GM18508 (cell line): ENCODE results near the gene ZPBP.
"Not testable (repeated sequence)": the region's sequence is repeated elsewhere in the genome, so short reads cannot be mapped to it uniquely, and the experiment has no call there.

Source experiments
- ATAC-seq: cut with Tn5 transposase; IDR thresholded peaks from one replicate; pipeline ENCODE4 v1.9.1; 2021; ENCODE audit warnings: moderate number of reproducible peaks; ENCODE audit not compliant: insufficient read depth, unreplicated experiment

Gene ZPBP

DNA sequence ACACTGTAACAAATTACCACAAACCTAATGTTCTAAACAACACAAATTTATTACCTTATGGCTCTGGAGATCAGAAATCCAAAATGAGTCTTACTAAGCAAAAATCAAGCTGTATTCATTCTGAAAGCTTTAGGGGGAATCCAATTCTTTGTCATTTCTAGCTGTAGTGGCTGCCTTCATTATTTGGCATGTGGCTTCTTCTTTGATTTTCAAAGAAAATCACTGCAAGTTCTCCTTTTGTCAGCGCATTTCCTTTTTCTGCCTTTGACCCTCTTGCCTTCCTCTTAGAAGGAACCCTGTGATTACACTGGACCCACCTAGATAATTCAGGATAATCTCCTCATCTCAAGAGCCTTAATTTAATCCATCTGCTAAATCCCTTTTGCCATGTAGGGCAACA is 36.9 kb downstream of the ZPBP start:
- ATAC-seq, result no peak

DNA sequence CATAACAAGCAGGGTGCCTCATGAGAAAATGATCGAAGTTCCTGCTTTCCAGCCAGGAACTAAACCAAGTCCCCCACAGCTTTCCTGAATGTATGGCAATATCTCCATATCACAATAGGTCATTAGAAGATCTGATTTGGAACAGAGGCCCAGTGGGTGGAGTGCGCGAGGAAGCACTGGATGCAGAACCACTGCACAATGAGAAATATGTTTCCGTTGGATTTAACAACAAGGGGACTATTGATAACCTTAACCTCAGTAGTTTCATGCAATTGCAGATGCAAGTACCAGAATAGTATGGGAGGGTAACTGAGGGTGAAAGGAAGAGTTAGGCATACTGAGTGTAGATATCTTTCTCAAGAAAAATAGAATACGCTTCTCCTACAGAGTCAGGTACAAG is 45.3 kb downstream of the ZPBP start:
- ATAC-seq, result no peak

DNA sequence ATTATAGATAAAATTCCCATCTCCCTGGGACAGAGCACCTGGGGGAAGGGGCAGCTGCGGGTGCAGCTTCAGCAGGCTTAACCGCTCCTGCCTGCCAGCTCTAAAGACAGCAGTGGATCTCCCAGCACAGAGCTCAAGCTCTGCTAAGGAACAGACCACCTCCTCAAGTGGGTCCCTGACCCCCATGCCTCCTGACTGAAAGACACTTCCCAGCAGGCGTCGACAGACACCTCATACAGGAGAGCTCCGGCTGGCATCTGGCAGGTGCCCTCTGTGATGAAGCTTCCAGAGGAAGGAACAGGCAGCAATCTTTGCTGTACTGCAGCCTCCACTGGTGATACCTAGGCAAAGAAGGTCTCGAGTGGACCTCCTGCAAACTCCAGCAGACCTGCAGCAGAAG is 51.9 kb downstream of the ZPBP start:
- not testable (repeated sequence) for ATAC-seq

DNA sequence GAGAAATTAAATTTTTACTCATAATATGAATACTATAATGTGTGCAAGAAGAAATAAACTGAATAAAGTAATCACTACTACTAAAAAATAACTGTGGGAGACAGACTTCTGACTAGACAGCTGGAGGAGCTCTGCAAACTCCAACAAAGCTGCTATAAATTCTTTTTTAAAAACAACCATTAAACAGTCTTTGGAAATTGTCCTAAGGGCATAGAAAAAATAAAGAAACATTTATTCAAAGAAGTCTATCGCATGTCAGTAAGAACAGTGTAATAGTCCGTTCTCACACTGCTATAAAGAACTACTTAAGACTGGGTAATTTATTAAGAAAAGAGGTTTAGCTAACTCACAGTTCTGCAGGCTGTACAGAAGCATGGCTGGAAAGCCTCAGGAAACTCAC is 56.0 kb downstream of the ZPBP start:
- no peak for ATAC-seq

DNA sequence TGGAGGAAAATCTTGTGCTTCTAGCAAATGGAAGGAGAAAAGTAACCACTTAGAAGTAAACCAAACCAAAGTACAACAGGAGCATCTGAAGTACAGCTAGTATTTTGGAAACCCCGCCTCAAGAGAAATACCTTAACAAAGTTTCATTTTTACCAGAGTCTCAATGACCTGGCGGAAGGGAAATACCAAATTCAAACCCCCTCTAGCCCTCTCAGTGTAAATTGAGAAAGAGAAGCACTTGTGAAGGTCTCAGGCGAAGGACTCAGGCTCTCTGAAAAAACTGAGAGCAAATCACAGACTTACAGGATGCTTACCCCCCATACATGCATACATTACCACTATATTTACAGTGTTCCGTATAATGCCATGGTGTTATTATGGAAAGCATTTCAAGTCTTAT is 70.1 kb downstream of the ZPBP start:
- peak; percentile 57 for ATAC-seq

DNA sequence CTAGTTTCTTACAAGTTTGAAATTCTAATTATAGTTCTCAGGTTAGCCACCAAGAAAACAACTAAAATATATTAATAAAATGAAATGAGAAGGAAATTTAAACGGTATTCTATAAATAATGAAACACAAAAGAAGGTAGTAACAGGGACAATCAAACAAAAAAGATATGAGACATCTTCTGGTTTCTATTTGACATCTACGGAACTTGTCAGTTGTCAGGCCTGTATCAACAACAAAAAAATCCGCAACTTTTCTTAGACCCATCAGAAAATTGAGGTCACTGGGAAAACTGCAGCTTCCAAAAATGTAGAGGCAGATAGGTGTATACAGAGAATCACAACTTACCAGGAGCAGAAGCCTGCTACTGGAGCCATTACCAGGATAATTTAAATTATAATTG is 70.6 kb downstream of the ZPBP start:
- ATAC-seq, result no peak

DNA sequence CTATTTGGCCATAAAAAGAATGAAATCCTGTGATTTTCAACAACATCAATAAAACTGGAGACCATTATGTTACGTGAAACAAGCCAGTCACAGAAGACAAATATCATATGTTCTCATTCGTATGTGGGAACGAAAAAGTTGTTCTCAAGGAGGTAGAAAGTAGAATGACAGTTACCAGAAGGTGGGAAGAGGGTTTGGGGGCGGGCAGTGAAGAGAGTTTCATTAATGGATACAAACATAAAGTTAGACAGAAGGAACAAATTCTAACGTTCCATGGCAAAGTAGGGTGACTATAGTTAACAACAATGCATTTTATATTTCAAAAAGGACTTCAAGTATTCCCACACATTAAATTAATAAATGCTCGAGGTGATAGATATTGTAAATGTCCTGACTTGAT is 97.4 kb downstream of the ZPBP start:
- ATAC-seq, result no peak

DNA sequence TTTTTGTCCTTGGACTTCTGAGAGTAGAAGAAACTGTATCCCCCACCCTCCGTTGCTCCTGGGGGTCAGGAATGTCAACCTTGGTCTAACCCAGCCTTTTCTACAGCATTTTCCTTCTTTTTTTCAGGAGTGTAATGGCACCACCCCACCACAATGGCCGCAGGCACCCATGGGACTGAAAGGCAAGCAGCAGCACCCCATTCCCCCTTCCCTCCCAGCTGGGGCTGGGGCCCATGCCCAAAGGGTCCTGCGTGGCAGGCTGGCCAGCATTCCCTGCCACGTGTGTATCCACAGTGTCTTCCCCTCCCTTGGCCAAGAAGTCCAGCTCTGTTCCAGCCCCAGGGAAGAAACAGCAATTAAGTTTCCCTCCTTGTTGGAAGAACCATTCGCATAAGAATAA is 106.9 kb downstream of the ZPBP start:
- ATAC-seq, result no peak

DNA sequence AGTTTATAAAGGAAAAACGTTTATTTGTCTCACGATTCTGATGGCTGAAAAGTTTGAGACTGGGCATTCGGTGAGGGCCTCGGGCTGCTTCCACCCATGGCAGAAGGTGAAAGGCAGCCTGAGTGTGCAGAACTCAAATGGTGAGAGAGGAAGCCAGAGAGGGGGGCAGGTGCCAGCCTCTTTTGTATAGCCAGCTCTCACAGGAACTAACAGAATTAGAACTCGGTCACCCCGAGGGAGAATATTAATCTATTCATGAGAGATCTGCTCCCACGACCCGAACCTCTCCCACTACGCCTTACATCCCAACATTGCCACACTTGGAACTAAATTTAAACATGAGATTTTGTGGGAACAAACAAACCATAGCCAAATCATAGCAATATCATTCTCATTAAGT is 112.6 kb downstream of the ZPBP start:
- no peak for ATAC-seq

DNA sequence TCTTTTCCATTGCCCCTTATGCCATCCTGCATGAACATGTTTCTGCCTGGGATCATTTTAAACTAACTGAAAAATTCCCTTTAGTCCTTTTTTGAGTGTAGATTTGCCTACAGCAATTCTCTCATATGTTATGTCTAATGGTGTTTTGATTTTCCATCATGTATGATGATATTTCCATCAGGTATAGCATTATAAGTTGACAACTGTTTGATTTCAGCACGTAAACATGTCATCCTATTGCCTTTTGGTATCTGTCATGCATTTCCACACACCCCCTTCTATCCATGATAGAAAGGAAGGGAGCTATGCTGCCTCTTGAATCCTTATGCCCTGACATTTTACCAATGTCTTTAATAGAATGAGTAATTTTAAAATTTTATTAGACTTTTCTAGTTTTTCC is 116.8 kb downstream of the ZPBP start:
- no peak for ATAC-seq

DNA sequence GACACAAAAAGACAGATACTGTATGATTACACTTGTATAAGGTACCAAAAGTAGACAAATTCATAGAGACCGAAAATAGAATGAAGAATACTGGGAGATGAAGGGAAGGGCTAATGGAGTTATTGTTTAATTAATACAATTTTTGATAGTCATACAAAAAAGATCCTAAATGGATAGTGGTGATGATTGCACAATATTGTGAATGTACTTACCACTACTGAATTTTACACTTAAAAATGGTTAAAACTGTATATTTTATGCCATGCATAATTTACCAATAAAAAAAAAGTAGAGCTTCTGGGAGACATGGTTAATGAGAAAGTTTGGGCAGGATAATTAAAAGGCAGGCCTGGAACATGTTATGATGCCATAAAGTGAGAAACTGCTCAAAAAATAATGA is 119.0 kb downstream of the ZPBP start:
- no peak for ATAC-seq

DNA sequence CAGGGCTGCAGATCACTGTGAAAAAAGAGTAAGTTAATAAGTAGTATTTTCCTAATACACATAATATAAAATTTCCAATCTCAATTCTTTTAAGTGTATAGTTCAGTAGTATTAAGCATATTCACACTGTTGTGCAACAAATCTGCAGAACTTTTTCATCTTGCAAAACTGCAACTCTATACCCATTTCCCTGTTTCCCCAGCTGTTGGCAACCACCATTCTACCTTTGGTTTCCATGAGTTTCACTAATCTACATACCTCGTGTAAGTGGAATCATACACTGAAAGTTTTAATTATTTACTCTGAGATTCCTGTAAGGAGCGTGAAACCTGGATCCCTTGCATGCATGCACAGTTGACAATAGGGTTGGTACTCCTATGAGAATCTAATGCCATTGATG is 155.4 kb downstream of the ZPBP start:
- no peak for ATAC-seq

DNA sequence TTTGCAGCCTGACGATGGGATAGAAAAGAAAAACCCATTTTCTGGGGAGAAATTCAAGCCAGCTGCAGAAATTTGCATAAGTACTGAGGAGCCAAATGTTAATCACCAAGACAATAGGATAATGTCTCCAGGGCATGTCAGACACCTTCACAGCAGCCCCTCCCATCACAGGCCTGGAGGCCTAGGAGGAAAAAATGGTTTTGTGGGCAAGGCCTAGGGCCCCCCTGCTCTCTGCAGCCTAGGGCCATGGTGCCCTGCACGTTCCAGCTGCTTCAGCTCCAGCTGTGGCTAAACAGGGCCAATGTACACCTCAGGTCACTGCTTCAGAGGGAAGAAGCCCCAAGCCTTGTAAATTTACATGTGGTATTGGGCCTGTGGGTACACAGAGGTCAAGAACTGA is 161.4 kb downstream of the ZPBP start:
- no peak for ATAC-seq

DNA sequence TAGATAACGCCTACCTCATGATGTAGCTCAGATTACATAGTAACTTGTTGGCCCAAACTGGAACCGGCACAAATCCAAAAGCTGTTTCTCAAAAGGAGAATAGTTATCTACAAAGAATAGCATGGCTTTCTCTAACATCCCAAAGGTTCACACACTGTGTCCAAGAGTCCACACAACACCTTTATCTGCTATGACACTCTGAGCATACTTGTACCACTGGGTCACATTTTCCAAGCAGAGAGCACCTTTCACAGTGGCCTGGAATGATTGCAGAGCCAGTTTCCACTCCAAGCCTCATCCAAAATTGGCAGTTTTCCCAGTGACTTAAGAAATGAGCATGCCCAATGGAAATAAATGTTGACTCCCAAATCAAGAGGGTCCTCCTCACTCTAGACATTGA is 164.3 kb downstream of the ZPBP start:
- no peak for ATAC-seq

DNA sequence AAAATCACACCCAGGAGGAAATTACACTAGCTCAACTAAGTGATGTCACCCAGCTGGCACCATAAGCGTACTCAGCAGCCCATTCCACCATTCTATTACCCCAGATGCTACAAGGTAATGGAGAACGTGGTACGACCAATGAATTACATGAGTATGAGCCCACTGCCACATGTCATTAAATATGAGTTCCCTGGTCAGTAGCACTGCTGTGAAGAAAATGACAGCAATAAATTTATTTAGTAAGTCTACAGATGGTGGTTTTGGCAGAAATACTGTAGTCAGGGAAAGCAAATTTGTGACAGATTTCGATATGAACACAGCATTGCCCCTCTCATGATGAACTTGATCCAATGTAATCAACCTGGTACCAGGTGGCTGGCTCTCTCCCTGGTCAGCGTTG is 165.4 kb downstream of the ZPBP start:
- no peak for ATAC-seq

DNA sequence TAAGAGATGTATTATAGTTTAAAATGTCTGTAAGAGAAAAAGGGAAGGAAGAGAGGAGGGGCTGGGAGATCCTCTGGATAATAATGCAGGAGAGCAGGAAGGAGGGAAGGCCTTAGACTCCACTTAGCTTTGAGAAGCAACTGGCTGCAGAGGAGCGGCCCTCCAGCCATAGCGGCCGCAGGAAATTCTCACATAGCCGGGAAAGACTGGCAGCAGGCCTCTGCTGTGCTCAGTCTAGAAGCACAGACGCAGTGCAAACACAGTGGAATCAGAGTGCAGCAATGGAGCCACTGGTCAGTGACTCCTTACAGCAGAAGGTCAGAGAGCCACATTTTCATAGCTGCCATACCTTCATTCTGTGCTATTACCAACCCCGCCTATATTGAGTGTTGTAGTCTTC is 166.3 kb downstream of the ZPBP start:
- ATAC-seq, result no peak

DNA sequence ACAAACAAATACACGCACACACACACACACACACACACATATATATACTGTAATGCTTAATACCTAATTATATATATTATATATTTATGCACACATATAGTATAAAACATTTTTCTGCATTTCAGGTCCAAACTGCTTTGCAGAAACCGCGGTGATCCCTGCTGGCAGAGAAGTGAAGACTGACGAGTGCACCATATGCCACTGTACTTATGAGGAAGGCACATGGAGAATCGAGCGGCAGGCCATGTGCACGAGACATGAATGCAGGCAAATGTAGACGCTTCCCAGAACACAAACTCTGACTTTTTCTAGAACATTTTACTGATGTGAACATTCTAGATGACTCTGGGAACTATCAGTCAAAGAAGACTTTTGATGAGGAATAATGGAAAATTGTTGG is 181.1 kb downstream of the ZPBP start:
- ATAC-seq, result no peak

DNA sequence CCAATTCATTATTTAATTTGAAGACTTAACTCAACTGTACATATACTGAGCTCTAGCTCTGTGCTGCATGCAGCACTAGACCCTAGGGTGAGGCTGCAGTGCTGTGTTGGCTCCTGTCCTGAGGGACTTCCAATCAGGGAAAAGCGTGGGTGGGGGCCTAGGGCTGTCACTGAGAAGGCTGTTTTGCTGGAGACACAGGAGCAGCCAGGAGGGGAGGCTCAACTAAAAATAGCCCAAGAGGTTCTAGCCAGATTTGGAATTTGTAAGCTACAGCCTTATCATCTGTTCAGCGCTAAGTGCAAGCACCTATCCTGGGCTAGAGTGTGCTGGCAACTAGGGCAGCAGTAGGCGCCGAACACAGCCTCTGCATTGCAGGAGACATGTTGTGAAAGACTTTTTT is 198.5 kb downstream of the ZPBP start:
- ATAC-seq, result no peak

DNA sequence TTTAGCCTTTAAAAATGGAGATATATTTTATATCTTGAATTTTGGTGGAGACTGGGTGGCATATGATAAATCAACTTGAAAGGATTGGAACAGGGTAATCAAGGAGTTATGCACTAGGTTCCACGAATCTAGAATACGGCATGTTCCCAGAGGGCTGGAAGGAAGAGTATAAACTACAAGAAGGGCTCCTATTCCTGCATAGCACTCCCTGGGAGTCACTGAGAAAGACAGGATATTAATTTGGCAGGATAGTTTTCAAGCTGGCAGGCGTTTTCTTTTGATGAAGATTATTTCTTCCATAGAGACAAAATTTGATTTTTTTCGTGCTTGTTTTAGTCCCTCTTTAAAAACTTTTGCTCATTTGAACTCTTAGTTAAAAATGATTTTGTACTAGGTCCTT is 199.9 kb downstream of the ZPBP start:
- ATAC-seq, result no peak

DNA sequence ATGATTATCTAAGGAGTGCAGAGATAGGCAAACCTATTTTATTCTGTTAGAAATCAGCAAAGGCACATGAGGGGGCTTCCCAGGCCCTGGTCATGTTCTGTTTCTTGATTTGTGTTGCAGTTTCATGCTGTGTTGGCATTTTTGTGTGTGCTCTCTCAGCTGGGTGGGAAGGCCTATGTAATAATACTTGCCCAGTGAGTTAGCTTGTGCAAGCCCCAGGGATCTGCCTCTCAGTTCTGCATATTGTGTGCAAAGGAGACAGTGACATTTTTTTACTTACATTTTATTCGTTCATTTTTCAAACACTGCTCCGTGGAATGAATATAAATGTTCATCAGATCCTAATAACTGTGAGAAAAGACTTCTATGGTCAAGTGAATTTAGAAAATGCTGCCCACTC is 200.6 kb downstream of the ZPBP start:
- ATAC-seq, result no peak
